HFFc6 (cell line): Measurements from ENCODE around the gene ERICH6B. TPM values are rescaled to one million over a fixed set of nuclear protein-coding genes. Genes with fewer than 3 reads are reported as not detected.

Experiments used
- DNase-seq: peaks from one replicate; pipeline ENCODE4 v3.0.0-alpha.2; 2018
- H3K27ac Mint-ChIP-seq: 2 replicates; pipeline ENCODE4 v1.8.0; 2020; ENCODE audit warnings: mild to moderate bottlenecking, mixed read lengths
- H3K27me3 Mint-ChIP-seq: 2 replicates; pipeline ENCODE4 v1.8.0; 2021; ENCODE audit warnings: mild to moderate bottlenecking, moderate library complexity, mixed read lengths; ENCODE audit not compliant: insufficient read depth
- H3K36me3 Mint-ChIP-seq: 2 replicates; pipeline ENCODE4 v1.8.0; 2021; ENCODE audit warnings: low read depth, mixed read lengths
- H3K4me1 Mint-ChIP-seq: 2 replicates; pipeline ENCODE4 v1.8.0; 2020; ENCODE audit warnings: low read depth, mixed read lengths
- H3K4me3 Mint-ChIP-seq: 2 replicates; pipeline ENCODE4 v1.8.0; 2020; ENCODE audit warnings: mild to moderate bottlenecking, moderate library complexity, mixed read lengths
- H3K9me3 Mint-ChIP-seq: 2 replicates; pipeline ENCODE4 v1.8.0; 2020; ENCODE audit warnings: mild to moderate bottlenecking, mixed read lengths
- CTCF ChIP-seq: fragments of 200-600 bp; sonication (generic); IDR thresholded peaks from 2 replicates; pipeline ENCODE4 v1.5.0; 2021; ENCODE audit warnings: antibody characterized with exemption, mild to moderate bottlenecking
- total RNA-seq, 6 experiments: library from RNA; stranded (reverse); fragmentation: NEBNext Ultra II Directional; extraction: Animal tissue kit (Norgen Biotek cat#: 25700); gene quantifications; 2 replicates in 1 of 6; 3 replicates in 5 of 6; pipeline ENCODE4 v1.2.3, GENCODE V29; 2021

ERICH6B gene
- total RNA-seq, 6 experiments from 2014 or later: not detected

DNA sequence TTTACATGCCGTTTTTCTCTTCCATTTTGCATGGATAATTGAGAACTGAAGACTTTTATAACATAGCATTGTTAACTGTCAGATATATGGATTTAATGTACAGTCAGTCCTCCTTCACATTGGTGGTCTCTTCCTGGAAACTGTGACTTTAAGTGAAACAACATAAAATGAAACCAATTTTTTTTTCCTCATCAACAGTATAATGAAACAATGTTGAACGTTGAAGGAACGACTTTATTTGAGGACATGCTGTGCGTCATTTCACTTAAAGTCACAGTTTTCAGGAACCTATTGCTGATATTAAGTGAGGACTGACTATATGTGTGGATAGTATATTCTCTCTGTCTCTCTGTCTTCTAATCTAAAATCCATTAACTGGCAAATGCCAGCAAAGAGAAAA is 96.0 kb downstream of the ERICH6B start:
- Mint-ChIP-seq H3K4me1 (peaks cover 84% of the 10 kb centered on the region), H3K27ac (peak overlapping the region; percentile 42; the same call in 1 of the 2 replicates), H3K4me3 (no peak overlapping the region), H3K36me3 (peaks cover 45% of the 10 kb centered on the region), H3K9me3 (no peaks in the 10 kb centered on the region), H3K27me3 (no peaks in the 10 kb centered on the region; the same call in 1 of the 2 replicates)
- DNase-seq: no peak
- no peak for TF ChIP-seq CTCF

DNA sequence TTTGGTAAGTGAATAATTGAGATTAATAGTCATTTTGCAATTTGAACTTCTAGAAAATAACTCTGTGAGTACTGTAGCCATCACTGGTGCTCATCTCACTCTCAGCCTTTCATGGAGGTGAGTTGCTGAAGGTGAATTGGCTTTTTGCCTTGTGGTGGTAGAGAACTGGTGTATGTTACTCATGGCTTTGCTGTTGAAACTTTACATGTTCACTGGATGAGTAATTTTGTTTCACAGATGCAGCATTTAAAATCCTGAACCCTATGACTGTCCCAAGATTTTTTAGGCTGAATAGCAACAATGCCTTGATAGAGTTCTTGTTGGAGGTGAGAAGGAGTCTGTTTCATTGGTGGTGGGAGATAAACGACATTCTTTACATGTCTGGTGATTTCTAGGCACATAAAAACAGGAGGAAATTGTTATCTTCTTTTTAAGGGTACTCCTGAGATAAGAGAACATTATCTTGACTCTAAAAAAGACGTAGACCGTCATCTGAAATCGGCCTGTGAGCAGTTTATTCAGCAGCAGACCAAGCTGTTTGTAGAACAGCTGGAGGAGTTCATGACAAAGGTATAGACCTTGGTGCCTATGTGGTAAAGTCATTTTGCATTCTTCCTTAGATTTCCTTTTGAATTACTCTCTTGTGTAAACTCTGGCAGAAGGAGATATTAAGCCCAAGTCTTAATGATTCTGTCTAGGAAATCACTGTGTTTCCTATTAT is 96.9 kb downstream of the ERICH6B start:
- Mint-ChIP-seq H3K4me1 (peaks cover 76% of the 10 kb centered on the region), H3K27me3 (no peaks in the 10 kb centered on the region; the same call in 1 of the 2 replicates), H3K9me3 (no peaks in the 10 kb centered on the region), H3K36me3 (peaks cover 47% of the 10 kb centered on the region), H3K27ac (peak overlapping the region; percentile 31), H3K4me3 (no peak overlapping the region)
- peak; percentile 75 for DNase-seq
- TF ChIP-seq CTCF: no peak

DNA sequence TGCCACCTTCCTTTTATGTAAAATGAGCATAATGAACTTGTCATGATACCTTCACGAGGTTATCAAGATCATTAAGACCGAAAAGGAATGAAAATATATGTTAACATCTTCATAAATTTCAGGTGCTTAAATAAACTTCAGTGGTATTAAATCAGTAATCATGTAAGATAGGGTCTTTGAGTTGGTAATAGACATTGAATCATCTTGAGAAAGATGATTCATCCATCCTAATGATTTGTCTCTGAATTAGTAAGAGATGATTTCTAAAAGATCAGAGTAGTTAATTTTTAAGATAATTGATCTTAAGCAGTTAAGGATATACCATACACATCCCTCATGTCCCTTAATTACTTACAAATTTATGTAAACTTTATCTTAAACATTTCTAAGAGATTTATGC is 98.8 kb downstream of the ERICH6B start:
- Mint-ChIP-seq H3K27ac (no peak overlapping the region), H3K9me3 (no peaks in the 10 kb centered on the region), H3K4me1 (peaks cover 63% of the 10 kb centered on the region), H3K27me3 (no peaks in the 10 kb centered on the region; the same call in 1 of the 2 replicates), H3K4me3 (no peak overlapping the region), H3K36me3 (peaks cover 49% of the 10 kb centered on the region)
- DNase-seq: no peak
- TF ChIP-seq CTCF: no peak

- Mint-ChIP-seq H3K36me3 (peaks cover 34% of the 10 kb centered on the region), H3K4me3 (no peak overlapping the region), H3K27ac (peak overlapping the region; percentile 63), H3K9me3 (no peaks in the 10 kb centered on the region), H3K4me1 (peaks cover 27% of the 10 kb centered on the region), H3K27me3 (no peaks in the 10 kb centered on the region)
- peak; percentile 23 for DNase-seq
- no peak for TF ChIP-seq CTCF
Measured at GRCh38 chr13:45512098-45512496, 103.4 kb downstream of the ERICH6B start.

GRCh38 chr13:45511310-45512097 is 104.0 kb downstream of the ERICH6B start:
- peak; percentile 97 for TF ChIP-seq CTCF
- Mint-ChIP-seq H3K36me3 (peaks cover 34% of the 10 kb centered on the region), H3K27ac (peak overlapping the region; percentile 63), H3K27me3 (no peaks in the 10 kb centered on the region), H3K9me3 (no peaks in the 10 kb centered on the region), H3K4me3 (no peak overlapping the region), H3K4me1 (peaks cover 21% of the 10 kb centered on the region)
- peak; percentile 70 for DNase-seq
